Astrocyte (in vitro differentiated cells and primary cell): Measurements from ENCODE around the gene STK31. TPM values are rescaled to one million over a fixed set of nuclear protein-coding genes. Genes with fewer than 3 reads are reported as not detected.

Experiments
- DNase-seq: peaks from one replicate; pipeline ENCODE4 v3.0.0-alpha.2; 2010; ENCODE audit warnings: low read depth
- FAIRE-seq: peaks from 2 replicates; lab custom pipeline; 2011; peaks lifted over from hg19 to GRCh38; lab: Jason Lieb, UNC
- H2AFZ ChIP-seq: 2 replicates; pipeline ENCODE4 v1.6.0; 2012; ENCODE audit warnings: low read depth, low read length, inconsistent platforms
- H3K27ac ChIP-seq: 2 replicates; pipeline ENCODE4 v1.5.1; 2011; ENCODE audit warnings: low read depth, low read length, inconsistent platforms
- H3K27me3 ChIP-seq: 2 replicates; pipeline ENCODE4 v1.6.0; 2011; ENCODE audit warnings: low read length, inconsistent platforms; ENCODE audit not compliant: insufficient read depth
- H3K36me3 ChIP-seq: 2 replicates; pipeline ENCODE4 v1.5.1; 2011; ENCODE audit warnings: low read length, inconsistent platforms; ENCODE audit not compliant: insufficient read depth
- H3K4me1 ChIP-seq: 2 replicates; pipeline ENCODE4 v1.5.1; 2011; ENCODE audit warnings: low read length, inconsistent platforms; ENCODE audit not compliant: insufficient read depth
- H3K4me2 ChIP-seq: 2 replicates; pipeline ENCODE4 v1.6.0; 2012; ENCODE audit warnings: low read length, inconsistent platforms
- H3K4me3 ChIP-seq: 2 replicates; pipeline ENCODE4 v1.5.1; 2011; ENCODE audit warnings: low read depth, mild to moderate bottlenecking, low read length, inconsistent platforms; ENCODE audit not compliant: insufficient read depth
- H3K79me2 ChIP-seq: 2 replicates; pipeline ENCODE4 v1.6.0; 2012; ENCODE audit warnings: mild to moderate bottlenecking, low read length, inconsistent platforms; ENCODE audit not compliant: insufficient read depth
- H3K9ac ChIP-seq: 2 replicates; pipeline ENCODE4 v1.6.0; 2012; ENCODE audit warnings: mild to moderate bottlenecking, low read length, inconsistent platforms
- H3K9me3 ChIP-seq: 2 replicates; pipeline ENCODE4 v1.5.1; 2012; ENCODE audit warnings: low read depth, mild to moderate bottlenecking, low read length, inconsistent platforms; ENCODE audit not compliant: insufficient read depth
- H4K20me1 ChIP-seq: 2 replicates; pipeline ENCODE4 v1.6.0; 2012; ENCODE audit warnings: low read length, inconsistent platforms; ENCODE audit not compliant: insufficient read depth
- H3K27ac Mint-ChIP-seq: one replicate; pipeline ENCODE4 v1.8.0; 2021; ENCODE audit warnings: mild to moderate bottlenecking, mixed read lengths; ENCODE audit not compliant: unreplicated experiment
- H3K27me3 Mint-ChIP-seq: one replicate; pipeline ENCODE4 v1.8.0; 2021; ENCODE audit warnings: low read depth, mixed read lengths; ENCODE audit not compliant: unreplicated experiment
- H3K36me3 Mint-ChIP-seq: one replicate; pipeline ENCODE4 v1.8.0; 2021; ENCODE audit warnings: low read depth, mixed read lengths; ENCODE audit not compliant: unreplicated experiment
- H3K4me1 Mint-ChIP-seq: one replicate; pipeline ENCODE4 v1.8.0; 2021; ENCODE audit warnings: low read depth, mixed read lengths; ENCODE audit not compliant: unreplicated experiment
- H3K4me3 Mint-ChIP-seq: one replicate; pipeline ENCODE4 v1.8.0; 2021; ENCODE audit warnings: mild to moderate bottlenecking, moderate library complexity, mixed read lengths; ENCODE audit not compliant: unreplicated experiment
- H3K9me3 Mint-ChIP-seq: one replicate; pipeline ENCODE4 v1.8.0; 2021; ENCODE audit warnings: mild to moderate bottlenecking, mixed read lengths; ENCODE audit not compliant: unreplicated experiment
- EZH2 ChIP-seq: IDR thresholded peaks from 2 replicates; pipeline ENCODE4 v1.6.1; 2012; ENCODE audit warnings: mild to moderate bottlenecking, low read length, inconsistent platforms; ENCODE audit not compliant: insufficient read depth
- total RNA-seq: library from RNA; stranded (reverse); gene quantifications from 2 replicates; pipeline ENCODE4 v1.2.1, GENCODE V29; 2021
- TF ChIP-seq, protein P1 (sequence below): IDR thresholded peaks from 2 replicates; pipeline ENCODE4 v1.5.1; 2011; ENCODE audit warnings: low read depth, mild to moderate bottlenecking, inconsistent platforms, low read length, moderate library complexity; ENCODE audit not compliant: insufficient read depth

STK31 gene
- total RNA-seq, 1 donor from 2014 or later = 0.20 TPM

DNA sequence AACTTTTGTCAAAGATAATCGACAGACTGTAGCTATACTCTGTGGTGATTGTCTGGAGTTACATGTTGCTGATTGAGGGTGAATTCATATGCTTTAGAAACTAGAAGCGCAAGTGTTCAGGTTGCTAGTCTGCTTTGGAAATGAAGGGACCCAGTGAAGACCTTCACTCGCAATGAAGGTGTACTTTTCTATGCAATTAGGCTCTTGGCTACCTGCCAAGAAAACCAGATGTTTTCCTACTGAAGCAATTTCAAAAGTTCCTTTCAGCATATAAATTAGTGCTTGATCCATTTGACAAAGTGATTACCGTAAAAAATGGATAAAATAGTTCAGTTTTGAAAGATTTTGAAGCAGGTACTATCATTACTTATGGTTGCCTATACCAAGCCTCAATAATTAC is 10.0 kb upstream of the STK31 start:
- Histone ChIP-seq H3K27ac (no peak overlapping the region), H3K79me2 (no peaks in the 10 kb centered on the region), H2AFZ (no peak overlapping the region), H3K4me2 (no peak overlapping the region), H3K4me1 (peaks cover 9% of the 10 kb centered on the region), H3K4me3 (no peak overlapping the region), H3K9ac (no peak overlapping the region), H3K36me3 (no peaks in the 10 kb centered on the region), H3K27me3 (no peaks in the 10 kb centered on the region), H4K20me1 (no peaks in the 10 kb centered on the region), H3K9me3 (no peaks in the 10 kb centered on the region)
- no peak for DNase-seq
- Mint-ChIP-seq H3K27me3 (no peaks in the 10 kb centered on the region), H3K36me3 (peaks cover 11% of the 10 kb centered on the region), H3K27ac (no peak overlapping the region), H3K9me3 (peaks cover 10% of the 10 kb centered on the region), H3K4me1 (peaks cover 6% of the 10 kb centered on the region), H3K4me3 (no peak overlapping the region)
- TF ChIP-seq, protein P1, sequence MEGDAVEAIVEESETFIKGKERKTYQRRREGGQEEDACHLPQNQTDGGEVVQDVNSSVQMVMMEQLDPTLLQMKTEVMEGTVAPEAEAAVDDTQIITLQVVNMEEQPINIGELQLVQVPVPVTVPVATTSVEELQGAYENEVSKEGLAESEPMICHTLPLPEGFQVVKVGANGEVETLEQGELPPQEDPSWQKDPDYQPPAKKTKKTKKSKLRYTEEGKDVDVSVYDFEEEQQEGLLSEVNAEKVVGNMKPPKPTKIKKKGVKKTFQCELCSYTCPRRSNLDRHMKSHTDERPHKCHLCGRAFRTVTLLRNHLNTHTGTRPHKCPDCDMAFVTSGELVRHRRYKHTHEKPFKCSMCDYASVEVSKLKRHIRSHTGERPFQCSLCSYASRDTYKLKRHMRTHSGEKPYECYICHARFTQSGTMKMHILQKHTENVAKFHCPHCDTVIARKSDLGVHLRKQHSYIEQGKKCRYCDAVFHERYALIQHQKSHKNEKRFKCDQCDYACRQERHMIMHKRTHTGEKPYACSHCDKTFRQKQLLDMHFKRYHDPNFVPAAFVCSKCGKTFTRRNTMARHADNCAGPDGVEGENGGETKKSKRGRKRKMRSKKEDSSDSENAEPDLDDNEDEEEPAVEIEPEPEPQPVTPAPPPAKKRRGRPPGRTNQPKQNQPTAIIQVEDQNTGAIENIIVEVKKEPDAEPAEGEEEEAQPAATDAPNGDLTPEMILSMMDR = no peak
- TF ChIP-seq EZH2 = no peak
- FAIRE-seq = no peak

DNA sequence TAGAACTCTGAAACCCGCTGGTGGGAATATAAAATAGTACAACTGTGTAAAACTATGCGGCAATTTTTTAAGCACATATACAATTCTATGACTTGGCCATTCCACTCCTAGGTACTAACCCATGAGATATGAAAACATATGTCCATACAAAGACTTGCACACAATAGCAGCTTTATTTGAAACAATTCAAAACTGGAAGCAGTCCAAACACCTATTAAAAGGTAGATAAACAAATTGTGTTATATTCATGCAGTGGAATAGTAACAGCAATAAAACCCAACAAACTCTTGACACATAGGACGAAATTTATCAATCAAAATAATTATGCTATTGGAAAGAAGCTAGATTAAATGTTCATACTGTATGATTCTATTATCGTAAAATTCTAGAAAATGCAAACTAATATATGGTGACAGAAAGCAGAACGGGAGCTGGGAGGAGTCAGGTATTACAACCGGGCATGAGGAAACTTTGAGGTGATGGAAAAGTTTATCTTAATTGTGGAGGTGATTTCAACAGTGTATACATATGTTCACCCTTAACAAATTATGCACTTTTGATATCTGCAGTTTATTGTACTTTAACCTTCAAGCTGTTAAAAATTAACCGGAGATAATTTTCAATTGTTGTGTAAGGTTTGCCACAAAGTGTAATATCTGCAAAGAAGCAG is 803 bp upstream of the STK31 start:
- TF ChIP-seq, protein P1 = no peak
- no peak for TF ChIP-seq EZH2
- Histone ChIP-seq H3K79me2 (no peaks in the 10 kb centered on the region), H3K36me3 (no peaks in the 10 kb centered on the region), H3K27me3 (no peaks in the 10 kb centered on the region), H3K4me1 (peaks cover 15% of the 10 kb centered on the region), H3K9me3 (peaks cover 4% of the 10 kb centered on the region), H3K4me2 (no peak overlapping the region), H3K4me3 (no peak overlapping the region), H2AFZ (no peak overlapping the region), H3K9ac (no peak overlapping the region), H3K27ac (no peak overlapping the region), H4K20me1 (no peaks in the 10 kb centered on the region)
- H3K36me3 Mint-ChIP-seq = peaks cover 17% of the 10 kb centered on the region
- no peak for DNase-seq
- H3K4me1 Mint-ChIP-seq = peaks cover 13% of the 10 kb centered on the region
- H3K27me3 Mint-ChIP-seq = no peaks in the 10 kb centered on the region
- H3K27ac Mint-ChIP-seq = no peak overlapping the region
- peaks cover 20% of the 10 kb centered on the region for H3K9me3 Mint-ChIP-seq
- FAIRE-seq = no peak
- H3K4me3 Mint-ChIP-seq = no peak overlapping the region
